Measurements from ENCODE around the gene FBXL17.

The FBXL17 gene

GRCh38 chr5:107954254-107954653 lies 427.6 kb downstream of the FBXL17 start:
- no peak for DNase-seq (ENCODE audit: low read depth in 2 of 2)

- no peak for DNase-seq (ENCODE audit: low read depth in 2 of 2)
Measured at GRCh38 chr5:107952450-107952849, 429.4 kb downstream of the FBXL17 start.

- DNase-seq (ENCODE audit: low read depth in 2 of 2) = no peak
Measured at GRCh38 chr5:107951309-107951708, 430.6 kb downstream of the FBXL17 start.

GRCh38 chr5:107950776-107951175 lies 431.1 kb downstream of the FBXL17 start:
- no peak for DNase-seq (ENCODE audit: low read depth in 2 of 2)

GRCh38 chr5:107949688-107950341 lies 432.1 kb downstream of the FBXL17 start:
- no peak for DNase-seq (ENCODE audit: low read depth in 2 of 2)

GRCh38 chr5:107948377-107948776 lies 433.5 kb downstream of the FBXL17 start:
- no peak for DNase-seq (ENCODE audit: low read depth in 2 of 2)

- no peak for DNase-seq (ENCODE audit: low read depth in 2 of 2)
Measured at GRCh38 chr5:107945061-107945460, 436.8 kb downstream of the FBXL17 start.

- DNase-seq (ENCODE audit: low read depth in 2 of 2) = no peak
Measured at GRCh38 chr5:107943923-107944322, 438.0 kb downstream of the FBXL17 start.

- DNase-seq (ENCODE audit: low read depth in 2 of 2) = no peak
Measured at GRCh38 chr5:107941036-107941435, 440.9 kb downstream of the FBXL17 start.

- DNase-seq (ENCODE audit: low read depth in 2 of 2) = no peak
Measured at GRCh38 chr5:107937651-107938355, 444.1 kb downstream of the FBXL17 start.

GRCh38 chr5:107937204-107937603 lies 444.7 kb downstream of the FBXL17 start:
- no peak for DNase-seq (ENCODE audit: low read depth in 2 of 2)

- no peak for DNase-seq (ENCODE audit: low read depth in 2 of 2)
Measured at GRCh38 chr5:107936515-107936914, 445.4 kb downstream of the FBXL17 start.

- no peak for DNase-seq (ENCODE audit: low read depth in 2 of 2)
Measured at GRCh38 chr5:107935645-107936044, 446.3 kb downstream of the FBXL17 start.

GRCh38 chr5:107933326-107933725 lies 448.6 kb downstream of the FBXL17 start:
- no peak for DNase-seq (ENCODE audit: low read depth in 2 of 2)

GRCh38 chr5:107930891-107931290 lies 451.0 kb downstream of the FBXL17 start:
- no peak for DNase-seq (ENCODE audit: low read depth in 2 of 2)

GRCh38 chr5:107930092-107930491 lies 451.8 kb downstream of the FBXL17 start:
- DNase-seq (ENCODE audit: low read depth in 2 of 2) = no peak

- no peak for DNase-seq (ENCODE audit: low read depth in 2 of 2)
Measured at GRCh38 chr5:107929080-107929479, 452.8 kb downstream of the FBXL17 start.

GRCh38 chr5:107926121-107926520 lies 455.8 kb downstream of the FBXL17 start:
- no peak for DNase-seq (ENCODE audit: low read depth in 2 of 2)

GRCh38 chr5:107925200-107925599 lies 456.7 kb downstream of the FBXL17 start:
- DNase-seq (ENCODE audit: low read depth in 2 of 2) = no peak

- DNase-seq (ENCODE audit: low read depth in 2 of 2) = no peak
Measured at GRCh38 chr5:107919969-107920368, 461.9 kb downstream of the FBXL17 start.

- no peak for DNase-seq (ENCODE audit: low read depth in 2 of 2)
Measured at GRCh38 chr5:107919361-107919760, 462.5 kb downstream of the FBXL17 start.

- no peak for DNase-seq (ENCODE audit: low read depth in 2 of 2)
Measured at GRCh38 chr5:107917983-107918382, 463.9 kb downstream of the FBXL17 start.
